ENCODE data around the gene SGMS1.

Gene SGMS1

GRCh38 chr10:50580262-50580891 is 43.4 kb downstream of the SGMS1 start:
- no peak for TF ChIP-seq CTCF (IDR thresholded peaks at IDR 0.05; ENCODE audit: insufficient read depth, low read depth, low read length, missing control alignments)
- DNase-seq (ENCODE audit: low read depth) = no peak
- H3K4me3 ChIP-seq (ENCODE audit: low read depth, low read length) = no peak overlapping the region

- no peak overlapping the region for H3K4me3 ChIP-seq (ENCODE audit: low read depth, low read length)
- TF ChIP-seq CTCF (IDR thresholded peaks at IDR 0.05; ENCODE audit: insufficient read depth, low read depth, low read length, missing control alignments) = no peak
- DNase-seq (ENCODE audit: low read depth) = no peak
Observed at GRCh38 chr10:50579491-50580261, 44.1 kb downstream of the SGMS1 start.

GRCh38 chr10:50578949-50579348 is 44.8 kb downstream of the SGMS1 start:
- no peak overlapping the region for H3K4me3 ChIP-seq (ENCODE audit: low read depth, low read length)
- DNase-seq (ENCODE audit: low read depth) = no peak
- TF ChIP-seq CTCF (IDR thresholded peaks at IDR 0.05; ENCODE audit: insufficient read depth, low read depth, low read length, missing control alignments) = no peak

DNA sequence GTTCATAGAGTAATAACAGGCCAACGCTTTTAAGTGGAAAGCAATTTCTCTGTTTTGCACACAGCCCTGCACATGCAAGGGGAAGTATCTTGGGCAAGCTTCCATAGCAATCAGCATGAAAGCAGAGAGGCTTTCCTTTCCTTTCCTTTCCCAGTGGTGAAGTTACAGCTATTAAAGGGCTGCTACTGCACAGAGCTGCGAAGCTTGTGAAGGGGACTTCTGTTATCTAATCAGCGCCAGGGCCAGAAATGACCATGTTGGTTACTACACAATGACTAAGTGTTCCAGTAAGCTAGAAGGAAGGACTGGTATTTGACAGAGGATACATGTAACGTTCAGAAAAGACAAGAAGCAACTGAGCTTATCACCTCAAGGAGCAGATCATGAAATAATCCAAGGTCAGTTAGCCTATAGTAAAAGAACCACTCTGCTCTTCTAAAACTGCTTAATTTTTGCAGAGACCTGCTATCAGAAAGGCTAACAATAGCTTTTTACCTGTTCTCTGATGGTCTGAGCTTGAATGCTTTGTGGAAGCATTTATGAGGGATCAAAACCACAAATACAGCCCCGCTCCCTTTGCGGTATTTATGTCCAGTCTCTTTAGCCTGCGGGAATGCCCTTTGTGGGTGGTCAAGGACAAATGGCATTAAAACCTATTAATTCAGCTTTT is 45.9 kb downstream of the SGMS1 start:
- DNase-seq (ENCODE audit: low read depth) = peak; percentile 19
- no peak overlapping the region for H3K4me3 ChIP-seq (ENCODE audit: low read depth, low read length)
- TF ChIP-seq CTCF (IDR thresholded peaks at IDR 0.05; ENCODE audit: insufficient read depth, low read depth, low read length, missing control alignments) = no peak

- no peak overlapping the region for H3K4me3 ChIP-seq (ENCODE audit: low read depth, low read length)
- no peak for TF ChIP-seq CTCF (IDR thresholded peaks at IDR 0.05; ENCODE audit: insufficient read depth, low read depth, low read length, missing control alignments)
- no peak for DNase-seq (ENCODE audit: low read depth)
Observed at GRCh38 chr10:50577010-50577409, 46.7 kb downstream of the SGMS1 start.

DNA sequence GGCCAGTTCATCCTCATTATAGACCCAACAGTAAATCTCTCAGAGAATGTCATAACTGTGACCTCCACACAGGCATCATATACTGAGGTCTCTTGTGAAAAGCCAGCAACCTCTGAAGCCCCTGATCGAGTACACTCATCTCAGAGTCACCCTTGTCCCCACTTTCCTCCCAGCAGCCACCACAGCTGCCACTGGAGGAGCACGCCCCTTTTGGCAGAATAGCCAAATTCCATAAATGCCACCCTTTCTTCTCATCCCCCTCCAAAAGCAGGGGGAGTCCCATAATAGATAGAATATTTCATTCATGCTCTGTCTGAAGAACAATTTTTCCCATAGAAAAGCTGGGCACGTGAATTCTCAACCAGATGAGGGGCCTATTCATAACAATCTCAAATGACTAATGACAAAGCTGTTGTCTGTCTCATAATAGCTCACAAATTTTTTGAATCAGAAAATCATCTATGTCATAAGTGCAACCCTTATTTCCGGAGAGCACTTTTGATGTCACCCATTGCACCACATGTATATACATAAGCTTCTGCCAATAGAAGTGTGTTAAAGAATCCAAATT is 47.4 kb downstream of the SGMS1 start:
- H3K4me3 ChIP-seq (ENCODE audit: low read depth, low read length) = no peak overlapping the region
- no peak for DNase-seq (ENCODE audit: low read depth)
- no peak for TF ChIP-seq CTCF (IDR thresholded peaks at IDR 0.05; ENCODE audit: insufficient read depth, low read depth, low read length, missing control alignments)
